ENCODE measurements around the gene ZDHHC16. TPM values are rescaled to one million over a fixed set of nuclear protein-coding genes. Genes with fewer than 3 reads are reported as not detected.
"Not testable (repeated sequence)": the region's sequence is repeated elsewhere in the genome, so short reads cannot be mapped to it uniquely, and the experiment has no call there.

Gene ZDHHC16
- total RNA-seq, 2 experiments from 2014 or later, result 37.5 to 42.2 TPM

- Mint-ChIP-seq H3K27me3 (no peaks in the 10 kb centered on the region), H3K4me1 (peaks cover 37% of the 10 kb centered on the region), H3K27ac (peak overlapping the region; percentile 89), H3K4me3 (no peak overlapping the region), H3K36me3 (peaks cover 40% of the 10 kb centered on the region), H3K9me3 (no peaks in the 10 kb centered on the region)
- no peak for DNase-seq
Observed at GRCh38 chr10:97456034-97456685, 10.2 kb downstream of the ZDHHC16 start.

- Mint-ChIP-seq H3K27me3 (no peaks in the 10 kb centered on the region), H3K36me3 (peaks cover 40% of the 10 kb centered on the region), H3K4me3 (no peak overlapping the region), H3K4me1 (peaks cover 37% of the 10 kb centered on the region), H3K27ac (peak overlapping the region; percentile 89), H3K9me3 (no peaks in the 10 kb centered on the region)
- DNase-seq, result no peak
Observed at GRCh38 chr10:97456686-97457065, 10.7 kb downstream of the ZDHHC16 start.

GRCh38 chr10:97459111-97459510 lies 13.1 kb downstream of the ZDHHC16 start:
- Mint-ChIP-seq H3K27ac (peak overlapping the region; percentile 6), H3K4me1 (peaks cover 25% of the 10 kb centered on the region), H3K27me3 (no peaks in the 10 kb centered on the region), H3K9me3 (no peaks in the 10 kb centered on the region), H3K36me3 (peaks cover 44% of the 10 kb centered on the region), H3K4me3 (no peak overlapping the region)
- DNase-seq, result no peak

- H3K4me3 Mint-ChIP-seq, result no peak overlapping the region
- peaks cover 16% of the 10 kb centered on the region for H3K4me1 Mint-ChIP-seq
- peaks cover 42% of the 10 kb centered on the region for H3K36me3 Mint-ChIP-seq
Observed at GRCh38 chr10:97459933-97460332, 14.0 kb downstream of the ZDHHC16 start.

GRCh38 chr10:97462309-97462708 lies 16.3 kb downstream of the ZDHHC16 start:
- H3K4me1 Mint-ChIP-seq, result no peaks in the 10 kb centered on the region
- H3K27ac Mint-ChIP-seq, result no peak overlapping the region
- peaks cover 30% of the 10 kb centered on the region for H3K36me3 Mint-ChIP-seq
- no peaks in the 10 kb centered on the region for H3K9me3 Mint-ChIP-seq
- no peaks in the 10 kb centered on the region for H3K27me3 Mint-ChIP-seq
- no peak overlapping the region for H3K4me3 Mint-ChIP-seq
- DNase-seq, result no peak

More at GRCh38 chr10:97459933-97460332, 14.0 kb downstream of the ZDHHC16 start:
- Mint-ChIP-seq H3K9me3 (no peaks in the 10 kb centered on the region), H3K27ac (peak overlapping the region; percentile 18), H3K27me3 (no peaks in the 10 kb centered on the region)
- DNase-seq, result no peak

GRCh38 chr10:97463363-97464132 lies 17.6 kb downstream of the ZDHHC16 start:
- Mint-ChIP-seq H3K36me3 (peaks cover 21% of the 10 kb centered on the region), H3K9me3 (no peaks in the 10 kb centered on the region), H3K27ac (peak overlapping the region; percentile 12), H3K4me3 (no peak overlapping the region), H3K4me1 (no peaks in the 10 kb centered on the region), H3K27me3 (no peaks in the 10 kb centered on the region)
- DNase-seq, result peak; percentile 12

GRCh38 chr10:97464226-97464625 lies 18.3 kb downstream of the ZDHHC16 start:
- Mint-ChIP-seq H3K27ac (no peak overlapping the region), H3K36me3 (peaks cover 15% of the 10 kb centered on the region), H3K9me3 (no peaks in the 10 kb centered on the region), H3K4me1 (no peaks in the 10 kb centered on the region), H3K27me3 (no peaks in the 10 kb centered on the region), H3K4me3 (no peak overlapping the region)
- no peak for DNase-seq

GRCh38 chr10:97465982-97466381 lies 20.0 kb downstream of the ZDHHC16 start:
- Mint-ChIP-seq H3K27me3 (no peaks in the 10 kb centered on the region), H3K4me3 (no peak overlapping the region), H3K4me1 (peaks cover 1% of the 10 kb centered on the region), H3K27ac (no peak overlapping the region), H3K36me3 (peaks cover 12% of the 10 kb centered on the region), H3K9me3 (no peaks in the 10 kb centered on the region)
- DNase-seq, result no peak

GRCh38 chr10:97466755-97467154 lies 20.8 kb downstream of the ZDHHC16 start:
- H3K36me3 Mint-ChIP-seq, result peaks cover 13% of the 10 kb centered on the region
- no peaks in the 10 kb centered on the region for H3K27me3 Mint-ChIP-seq
- H3K4me3 Mint-ChIP-seq, result no peak overlapping the region
- H3K4me1 Mint-ChIP-seq, result peaks cover 1% of the 10 kb centered on the region
- no peak for DNase-seq
- H3K9me3 Mint-ChIP-seq, result no peaks in the 10 kb centered on the region
- H3K27ac Mint-ChIP-seq, result no peak overlapping the region

- DNase-seq, result no peak
- no peaks in the 10 kb centered on the region for H3K9me3 Mint-ChIP-seq
- no peak overlapping the region for H3K27ac Mint-ChIP-seq
- peaks cover 13% of the 10 kb centered on the region for H3K36me3 Mint-ChIP-seq
- peaks cover 1% of the 10 kb centered on the region for H3K4me1 Mint-ChIP-seq
- H3K4me3 Mint-ChIP-seq, result no peak overlapping the region
- no peaks in the 10 kb centered on the region for H3K27me3 Mint-ChIP-seq
Observed at GRCh38 chr10:97468162-97468561, 22.2 kb downstream of the ZDHHC16 start.

- H3K27me3 Mint-ChIP-seq, H3K4me1 Mint-ChIP-seq: not testable (repeated sequence)
Observed at GRCh38 chr10:97468781-97469180, 22.8 kb downstream of the ZDHHC16 start.

GRCh38 chr10:97474918-97475317 lies 28.9 kb downstream of the ZDHHC16 start:
- peaks cover 1% of the 10 kb centered on the region for H3K4me1 Mint-ChIP-seq
- H3K27me3 Mint-ChIP-seq, result no peaks in the 10 kb centered on the region
- H3K27ac Mint-ChIP-seq, result no peak overlapping the region
- no peaks in the 10 kb centered on the region for H3K9me3 Mint-ChIP-seq
- no peak overlapping the region for H3K4me3 Mint-ChIP-seq
- no peak for DNase-seq
- H3K36me3 Mint-ChIP-seq, result peaks cover 28% of the 10 kb centered on the region

More at GRCh38 chr10:97468781-97469180, 22.8 kb downstream of the ZDHHC16 start:
- not testable (repeated sequence) for DNase-seq, H3K36me3 Mint-ChIP-seq, H3K27ac Mint-ChIP-seq, H3K4me3 Mint-ChIP-seq, H3K9me3 Mint-ChIP-seq

GRCh38 chr10:97475936-97476594 lies 30.1 kb downstream of the ZDHHC16 start:
- Mint-ChIP-seq H3K9me3 (no peaks in the 10 kb centered on the region), H3K4me1 (no peaks in the 10 kb centered on the region), H3K4me3 (no peak overlapping the region), H3K27me3 (no peaks in the 10 kb centered on the region), H3K27ac (no peak overlapping the region), H3K36me3 (peaks cover 34% of the 10 kb centered on the region)
- no peak for DNase-seq

- H3K36me3 Mint-ChIP-seq, result peaks cover 30% of the 10 kb centered on the region
- H3K4me1 Mint-ChIP-seq, DNase-seq, H3K4me3 Mint-ChIP-seq, H3K9me3 Mint-ChIP-seq, H3K27me3 Mint-ChIP-seq, H3K27ac Mint-ChIP-seq: not testable (repeated sequence)
Observed at GRCh38 chr10:97479410-97479809, 33.4 kb downstream of the ZDHHC16 start.

- no peak overlapping the region for H3K4me3 Mint-ChIP-seq
Observed at GRCh38 chr10:97479939-97480338, 34.0 kb downstream of the ZDHHC16 start.

More at GRCh38 chr10:97479939-97480338, 34.0 kb downstream of the ZDHHC16 start:
- H3K9me3 Mint-ChIP-seq, result no peaks in the 10 kb centered on the region
- H3K4me1 Mint-ChIP-seq, result no peaks in the 10 kb centered on the region
- H3K36me3 Mint-ChIP-seq, result peaks cover 27% of the 10 kb centered on the region
- H3K27ac Mint-ChIP-seq, result no peak overlapping the region
- no peaks in the 10 kb centered on the region for H3K27me3 Mint-ChIP-seq
- no peak for DNase-seq

Measured in activated naive CD8-positive, alpha-beta T cell treated with anti-CD3 and anti-CD28 coated beads for 36 hours (primary cell).